AG04450 (cell line): ENCODE results near the gene CDC42EP3. TPM values are rescaled to one million over a fixed set of nuclear protein-coding genes. Genes with fewer than 3 reads are reported as not detected.

Experiments
- CTCF ChIA-PET: fragments of 300-600, 350-600 bp; formaldehyde crosslinking; extraction: SDS; loops from one replicate; lab custom pipeline; 2022; ENCODE audit warnings: antibody characterized with exemption, inconsistent platforms; lab: Charles Lee
- POLR2A ChIA-PET: fragments of 350-600 bp; formaldehyde crosslinking; extraction: SDS; loops from one replicate; lab custom pipeline; 2021; ENCODE audit warnings: antibody characterized with exemption, inconsistent platforms; lab: Yijun Ruan, JAX
- DNase-seq: peaks from one replicate; pipeline ENCODE4 v3.0.0-alpha.2; 2011; ENCODE audit warnings: low read depth, low spot score
- H3K27ac ChIP-seq: one replicate; pipeline ENCODE4 v1.5.1; 2012; ENCODE audit warnings: low read depth, low read length, control low read depth
- H3K27me3 ChIP-seq: one replicate; pipeline ENCODE4 v1.6.0; 2012; ENCODE audit warnings: low read length; ENCODE audit not compliant: control insufficient read depth, insufficient read depth
- H3K4me3 ChIP-seq: 2 replicates; pipeline ENCODE4 v1.5.1; 2011; ENCODE audit warnings: mild to moderate bottlenecking, low read depth, low read length, control low read depth
- H3K9me3 ChIP-seq: 2 replicates; pipeline ENCODE4 v1.5.1; 2012; ENCODE audit warnings: low read length; ENCODE audit not compliant: control insufficient read depth, insufficient read depth
- CTCF ChIP-seq: IDR thresholded peaks from 2 replicates; pipeline ENCODE4 v1.5.1; 2011; ENCODE audit warnings: low read depth, low read length, control low read depth, inconsistent platforms
- polyA plus RNA-seq: library from polyadenylated mRNA; depleted of rRNA; stranded (reverse); fragments of >200 nt; gene quantifications from 2 replicates; pipeline ENCODE4 v1.2.3, GENCODE V29; 2011

The CDC42EP3 gene
- polyA plus RNA-seq, 1 experiment, result 245 TPM

DNA sequence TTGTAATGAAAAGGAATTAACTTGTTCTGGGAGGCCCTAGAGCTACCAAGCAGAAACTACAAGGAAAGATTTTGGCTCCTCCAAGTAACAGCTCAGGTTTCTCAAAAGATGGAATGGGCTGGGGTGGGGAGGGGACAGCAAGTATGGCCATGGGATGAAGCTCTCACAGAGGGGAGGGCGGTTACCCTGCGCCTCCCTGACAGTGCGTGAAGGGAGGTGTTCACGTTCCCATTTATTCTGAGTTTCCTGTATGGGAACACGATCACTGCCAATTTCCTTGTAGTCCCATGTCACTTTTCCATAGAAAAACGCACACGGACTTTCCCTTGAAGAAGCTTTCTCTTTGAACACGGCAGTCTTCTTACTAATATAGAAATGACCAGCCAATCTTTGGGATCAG, 17.0 kb downstream of the CDC42EP3 start:
- H3K4me3 ChIP-seq, result no peak overlapping the region
- H3K27ac ChIP-seq, result peak overlapping the region; percentile 47
- H3K27me3 ChIP-seq, result no peaks in the 10 kb centered on the region
- no peak for TF ChIP-seq CTCF
- DNase-seq, result no peak
- no peaks in the 10 kb centered on the region for H3K9me3 ChIP-seq
- CTCF ChIA-PET, result interaction anchor here (0.7 to 3.6 kb wide), 4 partner anchors 156 to 258 kb away, joined by 3 to 18 read pairs (median 8); no protein-coding TSS in a partner anchor
- POLR2A ChIA-PET, result interaction anchor here (0.7 to 1.0 kb wide), 2 partner anchors 13 to 18 kb away, joined by 3 to 8 read pairs; no protein-coding TSS in a partner anchor

GRCh38 chr2:37653805-37654378, 17.6 kb downstream of the CDC42EP3 start:
- CTCF ChIA-PET, result interaction anchor here (0.7 to 3.6 kb wide), 5 partner anchors 157 to 258 kb away, joined by 3 to 18 read pairs (median 5); no protein-coding TSS in a partner anchor
- no peak for TF ChIP-seq CTCF

GRCh38 chr2:37653093-37653492, 18.3 kb downstream of the CDC42EP3 start:
- Histone ChIP-seq H3K27ac (peak overlapping the region; percentile 39), H3K27me3 (no peaks in the 10 kb centered on the region), H3K4me3 (no peak overlapping the region), H3K9me3 (peaks cover 4% of the 10 kb centered on the region)
- ChIA-PET CTCF (interaction anchor here (0.7 to 3.6 kb wide), 3 partner anchors 179 to 224 kb away, joined by 3 to 18 read pairs (median 5); no protein-coding TSS in a partner anchor), POLR2A (interaction anchor here (0.6 to 1.2 kb wide), 3 partner anchors 11 to 180 kb away, joined by 3 to 4 read pairs (median 3); no protein-coding TSS in a partner anchor)
- no peak for TF ChIP-seq CTCF
- no peak for DNase-seq

More at GRCh38 chr2:37653805-37654378, 17.6 kb downstream of the CDC42EP3 start:
- no peak overlapping the region for H3K4me3 ChIP-seq
- DNase-seq, result no peak
- no peaks in the 10 kb centered on the region for H3K27me3 ChIP-seq
- H3K27ac ChIP-seq, result peak overlapping the region; percentile 54
- POLR2A ChIA-PET, result interaction anchor here (0.6 to 1.0 kb wide), 3 partner anchors 12 to 28 kb away, joined by 3 to 8 read pairs (median 3); no protein-coding TSS in a partner anchor
- no peaks in the 10 kb centered on the region for H3K9me3 ChIP-seq

- DNase-seq, result peak; percentile 66
- H3K4me3 ChIP-seq, result no peak overlapping the region
- H3K27me3 ChIP-seq, result no peaks in the 10 kb centered on the region
- peaks cover 6% of the 10 kb centered on the region for H3K9me3 ChIP-seq
- POLR2A ChIA-PET, result interaction anchor here (0.6 to 1.2 kb wide), 6 partner anchors 11 to 180 kb away, joined by 4 to 6 read pairs (median 6); no protein-coding TSS in a partner anchor
- TF ChIP-seq CTCF, result no peak
- CTCF ChIA-PET, result interaction anchor here (0.9 to 3.6 kb wide), 3 partner anchors 179 to 225 kb away, joined by 3 to 18 read pairs (median 3); no protein-coding TSS in a partner anchor
- peak overlapping the region; percentile 39 for H3K27ac ChIP-seq
These were observed 19.2 kb downstream of the CDC42EP3 start for GRCh38 chr2:37652199-37652640.
